IMR-90 (cell line): ENCODE results near the gene ADGRG4. TPM values are rescaled to one million over a fixed set of nuclear protein-coding genes. Genes with fewer than 3 reads are reported as not detected.

Source experiments
- ATAC-seq: fragments of 200-7000 bp; cut with Tn5 transposase; 2 replicates; pipeline ENCODE4 v1.9.1; 2020; ENCODE audit warnings: low read depth, mild to moderate bottlenecking, moderate library complexity
- BruUV-seq: library from RNA; stranded (reverse); fragments of 400-500 nt; replicated peaks from 2 replicates; lab custom pipeline; 2021; lab: Mats Ljungman, UMichigan
- CTCF ChIA-PET: fragments of 300-600 bp; formaldehyde crosslinking; extraction: SDS; loops from one replicate; lab custom pipeline; 2021; ENCODE audit warnings: antibody characterized with exemption; lab: Yijun Ruan, JAX
- POLR2A ChIA-PET: fragments of 300-600 bp; sonication (Branson Sonifier 250); formaldehyde crosslinking; loops from one replicate; lab custom pipeline; 2022; ENCODE audit warnings: antibody characterized with exemption; ENCODE audit not compliant: unreplicated experiment; lab: Charles Lee
- DNase-seq: peaks from one replicate; pipeline ENCODE4 v3.0.0; 2013
- H2AFZ ChIP-seq: replicated peaks from 2 replicates; pipeline ENCODE3; 2013; ENCODE audit warnings: low read length, mild to moderate bottlenecking; ENCODE audit not compliant: poor library complexity
- H2AK5ac ChIP-seq: 2 replicates; pipeline ENCODE4 v1.6.1; 2013; ENCODE audit warnings: low read depth, low read length, inconsistent platforms
- H2AK9ac ChIP-seq: replicated peaks from 2 replicates; pipeline ENCODE3; 2013; ENCODE audit warnings: mild to moderate bottlenecking, low read depth, low read length, moderate library complexity; ENCODE audit not compliant: poor library complexity
- H2BK120ac ChIP-seq: 2 replicates; pipeline ENCODE4 v1.6.1; 2013; ENCODE audit warnings: low read depth, low read length, inconsistent platforms
- H2BK15ac ChIP-seq: 3 replicates; pipeline ENCODE4 v1.6.1; 2013; ENCODE audit warnings: low read depth, low read length, inconsistent platforms
- H2BK20ac ChIP-seq: 2 replicates; pipeline ENCODE4 v1.6.1; 2013; ENCODE audit warnings: low read depth, mild to moderate bottlenecking, inconsistent platforms, low read length, moderate library complexity
- H2BK5ac ChIP-seq: 2 replicates; pipeline ENCODE4 v1.6.1; 2013; ENCODE audit warnings: mild to moderate bottlenecking, low read depth, low read length, inconsistent platforms; ENCODE audit not compliant: poor library complexity, severe bottlenecking
- H3K14ac ChIP-seq: replicated peaks from 2 replicates; pipeline ENCODE4 v1.6.1; 2013; ENCODE audit warnings: low read depth, low read length, inconsistent platforms
- H3K18ac ChIP-seq: 2 replicates; pipeline ENCODE4 v1.6.1; 2013; ENCODE audit warnings: low read depth, low read length, control low read depth
- H3K23ac ChIP-seq: 2 replicates; pipeline ENCODE4 v1.6.1; 2013; ENCODE audit warnings: low read depth, low read length, inconsistent platforms
- H3K27ac ChIP-seq: 2 replicates; pipeline ENCODE4 v1.5.1; 2013; ENCODE audit warnings: mild to moderate bottlenecking, control low read depth, low read length; ENCODE audit not compliant: insufficient read depth
- H3K27me3 ChIP-seq: 2 replicates; pipeline ENCODE4 v1.6.1; 2013; ENCODE audit warnings: low read length; ENCODE audit not compliant: control insufficient read depth, insufficient read depth
- H3K36me3 ChIP-seq: 2 replicates; pipeline ENCODE4 v1.6.1; 2013; ENCODE audit warnings: low read length, mixed read lengths; ENCODE audit not compliant: control insufficient read depth, insufficient read depth
- H3K4ac ChIP-seq: 2 replicates; pipeline ENCODE4 v1.6.1; 2013; ENCODE audit warnings: low read depth, low read length, inconsistent platforms
- H3K4me1 ChIP-seq: 2 replicates; pipeline ENCODE4 v1.6.1; 2013; ENCODE audit warnings: low read length, mixed read lengths; ENCODE audit not compliant: control insufficient read depth, insufficient read depth
- H3K4me2 ChIP-seq: 2 replicates; pipeline ENCODE4 v1.6.1; 2013; ENCODE audit warnings: low read depth, mild to moderate bottlenecking, control low read depth, low read length, moderate library complexity
- H3K4me3 ChIP-seq: 2 replicates; pipeline ENCODE4 v1.5.1; 2013; ENCODE audit warnings: low read depth, mild to moderate bottlenecking, control low read depth, low read length, moderate library complexity; ENCODE audit not compliant: insufficient read depth
- H3K56ac ChIP-seq: 2 replicates; pipeline ENCODE4 v1.6.1; 2013; ENCODE audit warnings: low read length, inconsistent platforms; ENCODE audit not compliant: insufficient read depth; ENCODE audit errors: extremely low read depth
- H3K79me1 ChIP-seq, 2 experiments: 2 replicates each; pipeline ENCODE4 v1.6.1; 2013; ENCODE audit warnings: low read length in 2 of 2, inconsistent platforms in 1 of 2, low read depth in 1 of 2
- H3K9ac ChIP-seq: 2 replicates; pipeline ENCODE4 v1.6.1; 2013; ENCODE audit warnings: low read depth, low read length, control low read depth
- H3K9me1 ChIP-seq: 2 replicates; pipeline ENCODE4 v1.6.1; 2013; ENCODE audit warnings: low read length, inconsistent platforms; ENCODE audit not compliant: insufficient read depth
- H3K9me3 ChIP-seq: 2 replicates; pipeline ENCODE4 v1.6.1; 2013; ENCODE audit warnings: low read length; ENCODE audit not compliant: control insufficient read depth, insufficient read depth
- H4K20me1 ChIP-seq: 2 replicates; pipeline ENCODE4 v1.6.1; 2013; ENCODE audit warnings: low read length, inconsistent platforms; ENCODE audit not compliant: insufficient read depth
- H4K5ac ChIP-seq: 2 replicates; pipeline ENCODE4 v1.6.1; 2013; ENCODE audit warnings: mild to moderate bottlenecking, low read depth, low read length, control low read depth
- H4K8ac ChIP-seq, 2 experiments: 2 replicates each; pipeline ENCODE4 v1.6.1; 2013; ENCODE audit warnings: low read depth in 2 of 2, low read length in 2 of 2, control low read depth in 1 of 2, inconsistent platforms in 1 of 2
- H4K91ac ChIP-seq: 2 replicates; pipeline ENCODE4 v1.6.1; 2013; ENCODE audit warnings: low read depth, low read length, inconsistent platforms; ENCODE audit not compliant: insufficient read depth
- BHLHE40 ChIP-seq: fragments of 150-350 bp; IDR thresholded peaks from 2 replicates; pipeline ENCODE4 v1.6.1; 2016; ENCODE audit warnings: mild to moderate bottlenecking, low read depth, low read length
- CEBPB ChIP-seq: IDR thresholded peaks from 2 replicates; pipeline ENCODE4 v1.6.1; 2012; ENCODE audit warnings: low read depth, low read length, improper control_type of control experiment
- CTCF ChIP-seq: conservative IDR thresholded peaks from 2 replicates; pipeline ENCODE4 v1.5.1; 2012; ENCODE audit warnings: mild to moderate bottlenecking, low read depth, low read length, improper control_type of control experiment
- ELK1 ChIP-seq: fragments of 150-350 bp; IDR thresholded peaks from 2 replicates; pipeline ENCODE4 v1.6.1; 2016; ENCODE audit warnings: low read depth, mild to moderate bottlenecking, low read length, moderate library complexity, borderline replicate concordance
- MAFK ChIP-seq: IDR thresholded peaks from 2 replicates; pipeline ENCODE4 v1.6.1; 2012; ENCODE audit warnings: low read depth, low read length, improper control_type of control experiment
- MAZ ChIP-seq: IDR thresholded peaks from 2 replicates; pipeline ENCODE4 v1.6.1; 2012; ENCODE audit warnings: low read depth, mild to moderate bottlenecking, low read length, improper control_type of control experiment, moderate library complexity, borderline replicate concordance
- MXI1 ChIP-seq: IDR thresholded peaks from 2 replicates; pipeline ENCODE4 v1.6.1; 2012; ENCODE audit warnings: low read depth, mild to moderate bottlenecking, low read length, moderate library complexity, borderline replicate concordance
- NFE2L2 ChIP-seq: fragments of 150-350 bp; IDR thresholded peaks from 2 replicates; pipeline ENCODE4 v1.6.1; 2016; ENCODE audit warnings: low read depth, mild to moderate bottlenecking, low read length
- POLR2A ChIP-seq: IDR thresholded peaks from 2 replicates; pipeline ENCODE4 v1.6.1; 2012; ENCODE audit warnings: mild to moderate bottlenecking, low read depth, low read length
- RAD21 ChIP-seq: IDR thresholded peaks from 2 replicates; pipeline ENCODE4 v1.6.1; 2012; ENCODE audit warnings: low read length, improper control_type of control experiment
- RCOR1 ChIP-seq: IDR thresholded peaks from 2 replicates; pipeline ENCODE4 v1.6.1; 2012; ENCODE audit warnings: mild to moderate bottlenecking, low read length, improper control_type of control experiment; ENCODE audit not compliant: insufficient replicate concordance
- RFX5 ChIP-seq: IDR thresholded peaks from 2 replicates; pipeline ENCODE4 v1.8.0; 2012; ENCODE audit warnings: low read depth, mild to moderate bottlenecking, low read length, moderate library complexity
- SMC3 ChIP-seq: fragments of 150-350 bp; IDR thresholded peaks from 2 replicates; pipeline ENCODE4 v1.6.1; 2016; ENCODE audit warnings: low read depth, mild to moderate bottlenecking, antibody characterized with exemption, low read length, moderate library complexity
- USF2 ChIP-seq: fragments of 150-350 bp; IDR thresholded peaks from 2 replicates; pipeline ENCODE4 v1.6.1; 2017; ENCODE audit warnings: mild to moderate bottlenecking, antibody characterized with exemption, low read length, low read depth
- WGBS, 2 experiments: methylation state at CpG; one replicate each; pipeline versions ENCODE4 v1.1.5 to v1.1.7; 2013; ENCODE audit warnings: missing lambda C conversion rate in 2 of 2; ENCODE audit not compliant: insufficient read length in 1 of 2; ENCODE audit errors: extremely low coverage in 2 of 2; 5-methylcytosine and 5-hydroxymethylcytosine counted together
- dilution Hi-C: fragments of 300-500 bp; cut with HindIII; formaldehyde crosslinking; loops from one replicate; pipeline ENCODE4 v1.14.3; 2018; ENCODE audit warnings: low sequenced_read_pairs; ENCODE audit not compliant: unreplicated experiment
- in situ Hi-C: fragments of 300-500 bp; cut with MboI; formaldehyde crosslinking; loops from 3 replicates; pipeline ENCODE4 v1.14.3; 2019; ENCODE audit warnings: low sequenced_read_pairs, inconsistent platforms, mixed read lengths
- intact Hi-C: fragments of 100-400 bp; cut with micrococcal nuclease; formaldehyde crosslinking; loops from 2 replicates; pipeline ENCODE4 v1.10.0; 2022
- polyA plus RNA-seq, 3 experiments: library from polyadenylated mRNA; depleted of rRNA; stranded (reverse); fragments of >200 nt; gene quantifications; 2 replicates each; pipeline ENCODE4 v1.2.3, GENCODE V29; 2012; ENCODE audit warnings: low replicate concordance in 1 of 3
- total RNA-seq: library from RNA; depleted of rRNA; stranded (reverse); fragments of >200 nt; gene quantifications from 2 replicates; pipeline ENCODE4 v1.2.3, GENCODE V29; 2012

ADGRG4 gene
- total and polyA plus RNA-seq, 2 of the 4 experiments (the other 2 are of a cell fraction): under 0.01 TPM; not detected in 1

- no peak overlapping the region for H2AK5ac ChIP-seq
- ChIA-PET POLR2A (no interaction called here), CTCF (no interaction called here)
- DNase-seq (no peak), ATAC-seq (no peak)
- dilution Hi-C loops: no loop called here
- TF ChIP-seq NFE2L2 (no peak), RCOR1 (no peak), CTCF (no peak), MXI1 (no peak), RAD21 (no peak), SMC3 (no peak), MAZ (no peak), CEBPB (no peak), ELK1 (no peak), RFX5 (no peak), MAFK (no peak), BHLHE40 (no peak), POLR2A (no peak), USF2 (no peak)
- H4K20me1 ChIP-seq: no peaks in the 10 kb centered on the region
- no peak overlapping the region for H4K91ac ChIP-seq
- no peaks in the 10 kb centered on the region for H3K79me1 ChIP-seq
- no peak overlapping the region for H3K23ac ChIP-seq
- no peak overlapping the region for H2BK15ac ChIP-seq
- no peak overlapping the region for H2BK120ac ChIP-seq
- H3K27ac ChIP-seq: no peak overlapping the region
- H2AK9ac ChIP-seq: no peak overlapping the region
- H3K9ac ChIP-seq: no peak overlapping the region
- no peak overlapping the region for H4K8ac ChIP-seq
- in situ Hi-C loops: no loop called here
- H3K14ac ChIP-seq: no peak overlapping the region
- intact Hi-C loops: no loop called here
- no peaks in the 10 kb centered on the region for H3K9me3 ChIP-seq
- no peak overlapping the region for H3K4me3 ChIP-seq
- H2BK5ac ChIP-seq: no peak overlapping the region
- H3K36me3 ChIP-seq: no peaks in the 10 kb centered on the region
- H3K4ac ChIP-seq: no peak overlapping the region
- no peak overlapping the region for H2AFZ ChIP-seq
- BruUV-seq: no TSS peak
- H3K4me1 ChIP-seq: no peaks in the 10 kb centered on the region
- H3K18ac ChIP-seq: no peak overlapping the region
- WGBS, 2 experiments: no CpG with 5 or more reads among the region's 5 CpGs
- H3K27me3 ChIP-seq: peaks cover 3% of the 10 kb centered on the region; the same call in 1 of the 2 replicates
- H4K5ac ChIP-seq: no peak overlapping the region
- H3K56ac ChIP-seq: no peak overlapping the region
- H2BK20ac ChIP-seq: no peak overlapping the region
- no peak overlapping the region for H3K4me2 ChIP-seq
- H3K9me1 ChIP-seq: no peaks in the 10 kb centered on the region
Observed at GRCh38 chrX:136457303-136457917, 156.6 kb downstream of the ADGRG4 start.
